Omental fat pad (tissue), 4 donors: ENCODE results near the gene CTCFL. TPM values are rescaled to one million over a fixed set of nuclear protein-coding genes. Genes with fewer than 3 reads are reported as not detected.

Experiments
- ATAC-seq: fragments of 150-250 bp; one replicate; pipeline ENCODE4 v1.9.1; 2016; ENCODE audit warnings: mild to moderate bottlenecking, moderate library complexity; ENCODE audit not compliant: low FRiP score
- DNase-seq: peaks from one replicate; pipeline ENCODE4 v3.0.0-alpha.2; 2019; ENCODE audit warnings: low spot score
- CTCF ChIP-seq, 3 donors: fragments of 450-650 bp; IDR thresholded peaks; one replicate each; pipeline ENCODE4 v1.5.1; 2016 to 2017; ENCODE audit warnings: antibody characterized with exemption in 3 of 3, mild to moderate bottlenecking in 3 of 3, moderate library complexity in 2 of 3
- total RNA-seq, 4 donors: library from RNA; depleted of rRNA; stranded (reverse); fragments of >200 nt; gene quantifications; one replicate each; pipeline ENCODE4 v1.1.0, GENCODE V29; 2016

The CTCFL gene
- total RNA-seq, 4 donors from 2014 or later, result not detected

- no peak for ATAC-seq
- no peak for DNase-seq
- no peak for TF ChIP-seq CTCF (IDR thresholded peaks at IDR 0.05)
Measured at GRCh38 chr20:57462781-57463180, 62.2 kb downstream of the CTCFL start.

DNA sequence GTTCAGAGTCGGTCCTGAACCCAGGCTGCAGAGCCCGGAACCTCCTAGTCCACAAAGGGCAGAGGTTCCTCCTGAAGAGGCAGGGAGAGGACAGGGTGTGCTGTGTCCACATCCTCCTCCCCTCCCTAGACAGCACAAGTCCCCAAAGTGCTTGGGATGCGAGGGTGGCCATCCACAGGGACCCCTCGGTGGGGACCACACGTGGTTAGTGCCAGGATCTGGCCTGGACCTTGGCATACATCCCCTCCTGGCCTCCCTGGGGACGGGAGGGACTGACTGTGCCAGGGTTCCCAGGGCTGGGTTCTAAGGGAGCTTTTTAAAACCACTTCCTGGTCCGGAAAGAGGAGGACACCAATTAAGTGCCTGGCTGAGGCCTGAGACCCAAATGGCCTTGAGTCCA is 63.2 kb downstream of the CTCFL start:
- DNase-seq (no peak), ATAC-seq (no peak)
- TF ChIP-seq CTCF (IDR thresholded peaks at IDR 0.05), result no peak

DNA sequence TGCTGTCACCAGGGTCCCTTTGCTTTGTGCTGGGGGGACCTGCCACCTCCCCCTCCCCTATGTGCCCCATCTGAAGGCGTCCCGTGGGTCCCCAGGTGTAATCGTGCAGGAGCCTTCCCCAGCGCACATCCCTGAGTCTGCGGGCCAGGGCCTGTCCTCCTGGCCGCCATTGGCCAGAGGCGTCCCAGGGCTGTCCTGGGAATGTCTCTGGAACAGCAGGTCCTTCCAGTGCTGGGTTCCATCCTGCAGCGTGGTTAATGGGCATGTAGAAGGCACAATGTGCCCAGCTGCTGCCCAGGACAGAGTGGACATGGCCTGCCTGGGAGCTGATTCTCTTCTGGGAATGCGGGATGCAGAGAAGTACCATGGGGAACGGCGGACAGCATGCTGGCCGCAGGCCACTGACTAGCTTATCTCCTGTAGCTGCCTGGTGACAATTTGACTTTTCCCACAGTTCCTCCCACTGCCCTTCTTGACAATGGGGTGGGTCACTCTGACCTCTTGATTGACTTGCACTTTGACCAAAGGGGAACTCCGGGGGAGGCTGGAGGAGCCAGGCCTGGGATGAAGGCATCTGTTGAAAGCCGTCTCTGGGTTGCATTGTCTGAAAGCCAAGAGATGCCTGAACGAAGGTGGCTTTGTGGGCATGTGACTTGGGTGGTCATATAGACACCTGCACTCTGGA is 64.0 kb downstream of the CTCFL start:
- DNase-seq (no peak), ATAC-seq (no peak)

GRCh38 chr20:57459897-57460296 is 65.0 kb downstream of the CTCFL start:
- ATAC-seq, result no peak

More for the DNA sequence above, 64.0 kb downstream of the CTCFL start:
- no peak for TF ChIP-seq CTCF (IDR thresholded peaks at IDR 0.05)

GRCh38 chr20:57459278-57459677 is 65.7 kb downstream of the CTCFL start:
- no peak for DNase-seq
- ATAC-seq, result no peak
- TF ChIP-seq CTCF (IDR thresholded peaks at IDR 0.05), result no peak

More at GRCh38 chr20:57459897-57460296, 65.0 kb downstream of the CTCFL start:
- no peak for TF ChIP-seq CTCF (IDR thresholded peaks at IDR 0.05)
- no peak for DNase-seq

- DNase-seq (no peak), ATAC-seq (no peak)
- no peak for TF ChIP-seq CTCF (IDR thresholded peaks at IDR 0.05)
Measured at GRCh38 chr20:57458400-57459160, 66.4 kb downstream of the CTCFL start.
